ENCODE measurements around the gene SLC9A9. TPM values are rescaled to one million over a fixed set of nuclear protein-coding genes. Genes with fewer than 3 reads are reported as not detected.

The SLC9A9 gene
- total and polyA plus RNA-seq, 4 donors, result 3.3 to 15.0 (median 6.1) TPM

DNA sequence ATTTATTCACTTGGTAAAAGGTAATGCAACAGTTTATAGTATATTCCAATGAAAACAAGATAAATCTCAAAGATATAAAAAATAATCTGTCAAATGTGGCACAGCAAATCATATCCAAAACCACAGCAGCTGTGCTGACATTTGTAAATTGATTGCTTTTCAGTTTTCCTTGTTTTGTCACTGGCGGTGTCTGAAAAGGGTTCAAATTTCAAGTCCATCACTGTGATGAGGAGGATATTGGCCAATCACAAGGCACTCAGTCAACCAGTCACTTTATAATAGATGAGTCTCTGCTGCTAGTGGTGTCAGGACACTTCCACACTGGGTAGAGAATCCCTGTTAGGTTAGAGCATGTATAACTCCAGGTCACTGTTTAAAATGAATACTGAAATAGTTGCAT is 154.8 kb downstream of the SLC9A9 start:
- H3K27ac ChIP-seq (ENCODE audit: low read depth in 1 of 2, low read length in 2 of 2), result no peak overlapping the region
- no peak for DNase-seq (ENCODE audit: low spot score)
- no peaks in the 10 kb centered on the region for H3K27me3 ChIP-seq (ENCODE audit: control insufficient read depth in 4 of 4, insufficient read depth in 4 of 4, low read length in 3 of 4)
- H3K9me3 ChIP-seq (ENCODE audit: control insufficient read depth in 4 of 4, low read length in 3 of 4), result no peaks in the 10 kb centered on the region
- TF ChIP-seq, protein P1, sequence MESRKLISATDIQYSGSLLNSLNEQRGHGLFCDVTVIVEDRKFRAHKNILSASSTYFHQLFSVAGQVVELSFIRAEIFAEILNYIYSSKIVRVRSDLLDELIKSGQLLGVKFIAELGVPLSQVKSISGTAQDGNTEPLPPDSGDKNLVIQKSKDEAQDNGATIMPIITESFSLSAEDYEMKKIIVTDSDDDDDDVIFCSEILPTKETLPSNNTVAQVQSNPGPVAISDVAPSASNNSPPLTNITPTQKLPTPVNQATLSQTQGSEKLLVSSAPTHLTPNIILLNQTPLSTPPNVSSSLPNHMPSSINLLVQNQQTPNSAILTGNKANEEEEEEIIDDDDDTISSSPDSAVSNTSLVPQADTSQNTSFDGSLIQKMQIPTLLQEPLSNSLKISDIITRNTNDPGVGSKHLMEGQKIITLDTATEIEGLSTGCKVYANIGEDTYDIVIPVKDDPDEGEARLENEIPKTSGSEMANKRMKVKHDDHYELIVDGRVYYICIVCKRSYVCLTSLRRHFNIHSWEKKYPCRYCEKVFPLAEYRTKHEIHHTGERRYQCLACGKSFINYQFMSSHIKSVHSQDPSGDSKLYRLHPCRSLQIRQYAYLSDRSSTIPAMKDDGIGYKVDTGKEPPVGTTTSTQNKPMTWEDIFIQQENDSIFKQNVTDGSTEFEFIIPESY (IDR thresholded peaks at IDR 0.05), result no peak
- TF ChIP-seq FOXA1 (IDR thresholded peaks at IDR 0.05) (no peak), HNF4A (conservative IDR thresholded peaks at IDR 0.05) (no peak), EGR1 (IDR thresholded peaks at IDR 0.05; ENCODE audit: low read depth in 2 of 2) (no peak)
- TF ChIP-seq, protein P2, sequence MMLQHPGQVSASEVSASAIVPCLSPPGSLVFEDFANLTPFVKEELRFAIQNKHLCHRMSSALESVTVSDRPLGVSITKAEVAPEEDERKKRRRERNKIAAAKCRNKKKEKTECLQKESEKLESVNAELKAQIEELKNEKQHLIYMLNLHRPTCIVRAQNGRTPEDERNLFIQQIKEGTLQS (IDR thresholded peaks at IDR 0.05), result no peak
- no peaks in the 10 kb centered on the region for H3K4me1 ChIP-seq (ENCODE audit: control insufficient read depth in 4 of 4, insufficient read depth in 4 of 4, low read length in 3 of 4)
- 84% methylated on average over 1 of the region's 1 CpG for WGBS
- H3K36me3 ChIP-seq (ENCODE audit: control insufficient read depth in 4 of 4, insufficient read depth in 3 of 4, low read depth in 1 of 4, low read length in 3 of 4), result no peaks in the 10 kb centered on the region
- H3K9ac ChIP-seq (ENCODE audit: low read depth in 1 of 2, low read length in 2 of 2), result no peak overlapping the region
- H3K4me3 ChIP-seq (ENCODE audit: low read depth in 1 of 3, low read length in 3 of 3), result no peak overlapping the region

DNA sequence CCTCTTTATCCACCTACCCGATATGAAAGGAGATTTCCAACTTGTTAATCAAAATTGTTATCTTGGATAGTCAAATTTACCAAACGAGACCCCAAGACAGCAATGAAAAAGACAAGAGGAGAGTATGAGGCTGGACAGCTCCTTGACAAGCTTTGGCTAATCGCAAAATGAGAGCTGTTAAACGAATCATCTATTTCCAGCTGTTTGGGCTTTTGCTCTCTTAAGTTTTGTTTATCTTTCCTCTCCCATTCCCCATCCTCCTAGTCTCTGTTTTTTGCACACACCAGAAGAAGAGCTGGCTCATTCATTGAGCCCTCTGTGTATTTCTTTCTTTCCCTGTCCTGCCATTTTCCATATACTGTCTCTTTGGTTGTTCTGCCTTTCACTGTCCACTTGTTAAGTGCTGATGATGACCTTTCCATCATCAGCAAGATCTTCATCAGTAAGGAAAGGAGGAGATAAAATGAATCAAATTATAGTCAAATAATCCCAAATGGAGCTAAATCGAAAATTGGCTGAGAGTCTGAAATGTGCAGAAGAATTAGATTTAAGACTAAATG is 161.6 kb downstream of the SLC9A9 start:
- 64% methylated on average over 5 of the region's 5 CpGs for WGBS
- no peak overlapping the region for H3K27ac ChIP-seq (ENCODE audit: low read depth in 1 of 2, low read length in 2 of 2)
- H3K4me1 ChIP-seq (ENCODE audit: control insufficient read depth in 4 of 4, insufficient read depth in 4 of 4, low read length in 3 of 4), result no peaks in the 10 kb centered on the region
- H3K4me3 ChIP-seq (ENCODE audit: low read depth in 1 of 3, low read length in 3 of 3), result no peak overlapping the region
- H3K9ac ChIP-seq (ENCODE audit: low read depth in 1 of 2, low read length in 2 of 2), result no peak overlapping the region
- no peaks in the 10 kb centered on the region for H3K27me3 ChIP-seq (ENCODE audit: control insufficient read depth in 4 of 4, insufficient read depth in 4 of 4, low read length in 3 of 4)
- no peaks in the 10 kb centered on the region for H3K36me3 ChIP-seq (ENCODE audit: control insufficient read depth in 4 of 4, insufficient read depth in 3 of 4, low read depth in 1 of 4, low read length in 3 of 4)
- DNase-seq (ENCODE audit: low spot score), result no peak
- H3K9me3 ChIP-seq (ENCODE audit: control insufficient read depth in 4 of 4, low read length in 3 of 4), result no peaks in the 10 kb centered on the region
- no peak for TF ChIP-seq GABPA (IDR thresholded peaks at IDR 0.05 in 1 of 2, conservative IDR thresholded peaks at IDR 0.05 in 1 of 2)
- no peak for TF ChIP-seq HNF4A (conservative IDR thresholded peaks at IDR 0.05)
- TF ChIP-seq, protein P3, sequence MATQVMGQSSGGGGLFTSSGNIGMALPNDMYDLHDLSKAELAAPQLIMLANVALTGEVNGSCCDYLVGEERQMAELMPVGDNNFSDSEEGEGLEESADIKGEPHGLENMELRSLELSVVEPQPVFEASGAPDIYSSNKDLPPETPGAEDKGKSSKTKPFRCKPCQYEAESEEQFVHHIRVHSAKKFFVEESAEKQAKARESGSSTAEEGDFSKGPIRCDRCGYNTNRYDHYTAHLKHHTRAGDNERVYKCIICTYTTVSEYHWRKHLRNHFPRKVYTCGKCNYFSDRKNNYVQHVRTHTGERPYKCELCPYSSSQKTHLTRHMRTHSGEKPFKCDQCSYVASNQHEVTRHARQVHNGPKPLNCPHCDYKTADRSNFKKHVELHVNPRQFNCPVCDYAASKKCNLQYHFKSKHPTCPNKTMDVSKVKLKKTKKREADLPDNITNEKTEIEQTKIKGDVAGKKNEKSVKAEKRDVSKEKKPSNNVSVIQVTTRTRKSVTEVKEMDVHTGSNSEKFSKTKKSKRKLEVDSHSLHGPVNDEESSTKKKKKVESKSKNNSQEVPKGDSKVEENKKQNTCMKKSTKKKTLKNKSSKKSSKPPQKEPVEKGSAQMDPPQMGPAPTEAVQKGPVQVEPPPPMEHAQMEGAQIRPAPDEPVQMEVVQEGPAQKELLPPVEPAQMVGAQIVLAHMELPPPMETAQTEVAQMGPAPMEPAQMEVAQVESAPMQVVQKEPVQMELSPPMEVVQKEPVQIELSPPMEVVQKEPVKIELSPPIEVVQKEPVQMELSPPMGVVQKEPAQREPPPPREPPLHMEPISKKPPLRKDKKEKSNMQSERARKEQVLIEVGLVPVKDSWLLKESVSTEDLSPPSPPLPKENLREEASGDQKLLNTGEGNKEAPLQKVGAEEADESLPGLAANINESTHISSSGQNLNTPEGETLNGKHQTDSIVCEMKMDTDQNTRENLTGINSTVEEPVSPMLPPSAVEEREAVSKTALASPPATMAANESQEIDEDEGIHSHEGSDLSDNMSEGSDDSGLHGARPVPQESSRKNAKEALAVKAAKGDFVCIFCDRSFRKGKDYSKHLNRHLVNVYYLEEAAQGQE (IDR thresholded peaks at IDR 0.05), result peak; percentile 77
- TF ChIP-seq HNF4G (IDR thresholded peaks at IDR 0.05), result no peak

DNA sequence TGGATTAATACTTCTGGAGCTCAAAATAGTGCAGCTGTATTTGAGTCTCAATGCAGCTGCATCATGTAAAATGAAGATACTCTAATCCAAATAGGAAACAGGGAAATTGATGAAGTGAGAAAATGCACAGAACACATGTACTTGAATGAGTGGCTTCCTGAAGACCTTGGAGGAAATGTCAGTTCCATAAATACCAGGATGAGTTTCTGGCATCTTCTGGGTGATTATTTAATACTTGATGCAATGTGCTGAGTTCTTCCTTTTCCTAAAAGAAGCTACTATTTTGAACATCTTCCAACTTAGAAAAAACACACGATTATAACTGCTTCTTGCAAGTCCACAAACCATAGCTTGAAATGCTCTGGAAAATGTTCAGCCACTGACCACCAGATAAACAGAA is 162.8 kb downstream of the SLC9A9 start:
- no peak overlapping the region for H3K4me3 ChIP-seq (ENCODE audit: low read depth in 1 of 3, low read length in 3 of 3)
- no peak overlapping the region for H3K9ac ChIP-seq (ENCODE audit: low read depth in 1 of 2, low read length in 2 of 2)
- no peaks in the 10 kb centered on the region for H3K4me1 ChIP-seq (ENCODE audit: control insufficient read depth in 4 of 4, insufficient read depth in 4 of 4, low read length in 3 of 4)
- H3K27ac ChIP-seq (ENCODE audit: low read depth in 1 of 2, low read length in 2 of 2), result no peak overlapping the region
- no peaks in the 10 kb centered on the region for H3K36me3 ChIP-seq (ENCODE audit: control insufficient read depth in 4 of 4, insufficient read depth in 3 of 4, low read depth in 1 of 4, low read length in 3 of 4)
- H3K27me3 ChIP-seq (ENCODE audit: control insufficient read depth in 4 of 4, insufficient read depth in 4 of 4, low read length in 3 of 4), result no peaks in the 10 kb centered on the region
- WGBS, result 55% methylated on average over 1 of the region's 1 CpG
- no peak for DNase-seq (ENCODE audit: low spot score)
- H3K9me3 ChIP-seq (ENCODE audit: control insufficient read depth in 4 of 4, low read length in 3 of 4), result no peaks in the 10 kb centered on the region
- TF ChIP-seq, protein P1 (IDR thresholded peaks at IDR 0.05), result no peak
- TF ChIP-seq HNF4G (IDR thresholded peaks at IDR 0.05) (no peak), YY1 (IDR thresholded peaks at IDR 0.05) (no peak), HNF4A (conservative IDR thresholded peaks at IDR 0.05) (no peak), EGR1 (IDR thresholded peaks at IDR 0.05; ENCODE audit: low read depth in 2 of 2) (no peak), NR2F2 (IDR thresholded peaks at IDR 0.05) (no peak), FOXA2 (IDR thresholded peaks at IDR 0.05) (no peak), RAD21 (IDR thresholded peaks at IDR 0.05) (no peak), FOXA1 (IDR thresholded peaks at IDR 0.05) (no peak), JUND (IDR thresholded peaks at IDR 0.05) (no peak), SP1 (IDR thresholded peaks at IDR 0.05) (no peak)
- TF ChIP-seq, protein P2 (IDR thresholded peaks at IDR 0.05), result no peak
- TF ChIP-seq, protein P3 (IDR thresholded peaks at IDR 0.05), result no peak
- TF ChIP-seq, protein P4, sequence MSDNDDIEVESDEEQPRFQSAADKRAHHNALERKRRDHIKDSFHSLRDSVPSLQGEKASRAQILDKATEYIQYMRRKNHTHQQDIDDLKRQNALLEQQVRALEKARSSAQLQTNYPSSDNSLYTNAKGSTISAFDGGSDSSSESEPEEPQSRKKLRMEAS (IDR thresholded peaks at IDR 0.05), result no peak
